Activated CD4-positive, alpha-beta T cell treated with anti-CD3 and anti-CD28 coated beads, Interleukin-2, amount 50 U/mL, for 48 hours (primary cell): Measurements from ENCODE around the gene P3H4.
A peak's percentile ranks its signal among the peaks of the same experiment; 100 is the strongest.
"Not testable (repeated sequence)": the region's sequence is repeated elsewhere in the genome, so short reads cannot be mapped to it uniquely, and the experiment has no call there.

Source experiments
- DNase-seq, 2 experiments: peaks; one replicate each; pipeline ENCODE4 v3.0.0-alpha.2; 2020

P3H4 gene

DNA sequence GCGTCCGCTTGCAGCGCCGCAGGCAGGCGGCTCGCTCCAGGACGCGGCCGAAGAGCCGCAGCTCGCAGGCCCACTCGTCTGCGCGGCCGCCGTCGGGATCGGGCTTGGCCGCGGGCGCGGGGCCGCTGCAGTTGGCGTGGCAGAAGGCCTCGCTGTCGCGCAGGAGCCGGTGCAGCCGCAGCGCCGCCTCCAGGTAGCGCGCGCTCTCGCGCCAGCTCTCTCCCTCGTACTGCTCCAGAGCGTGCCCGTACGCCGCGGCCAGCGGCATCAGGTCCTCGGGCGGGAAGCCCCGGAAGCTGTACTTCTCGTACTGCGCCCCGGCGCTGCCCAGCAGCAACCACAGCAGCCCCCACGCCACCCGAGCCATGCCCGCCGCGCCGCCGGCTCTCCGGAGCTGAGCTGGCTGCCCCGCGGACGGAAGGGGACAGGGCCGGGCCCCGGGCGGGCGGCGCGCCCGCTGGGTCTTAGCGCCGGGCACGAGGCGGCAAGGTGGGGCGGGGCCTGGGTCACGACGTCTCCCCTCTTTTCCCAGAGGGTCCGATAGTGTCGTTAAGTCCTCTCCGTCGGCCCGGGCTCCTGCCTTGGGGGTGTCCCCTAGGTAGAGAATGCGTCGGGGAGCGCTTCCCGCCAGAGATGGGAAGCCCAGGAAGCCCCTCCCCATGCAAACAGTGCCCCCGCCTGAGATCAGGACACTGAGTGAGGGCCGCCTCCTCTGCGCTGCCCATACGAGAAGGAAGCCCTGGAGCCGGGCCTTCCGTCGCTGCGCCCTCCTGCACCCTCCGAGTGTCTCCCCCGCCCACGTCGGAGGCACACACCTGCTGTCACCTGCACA lies at the start of gene P3H4:
Gene P3H4, minus strand, starts transcription at position 401 of the 832 bp plus-strand sequence. Its CDS starts 34 bp downstream, at position 367.
- DNase-seq = peak; percentile 72 to 78

DNA sequence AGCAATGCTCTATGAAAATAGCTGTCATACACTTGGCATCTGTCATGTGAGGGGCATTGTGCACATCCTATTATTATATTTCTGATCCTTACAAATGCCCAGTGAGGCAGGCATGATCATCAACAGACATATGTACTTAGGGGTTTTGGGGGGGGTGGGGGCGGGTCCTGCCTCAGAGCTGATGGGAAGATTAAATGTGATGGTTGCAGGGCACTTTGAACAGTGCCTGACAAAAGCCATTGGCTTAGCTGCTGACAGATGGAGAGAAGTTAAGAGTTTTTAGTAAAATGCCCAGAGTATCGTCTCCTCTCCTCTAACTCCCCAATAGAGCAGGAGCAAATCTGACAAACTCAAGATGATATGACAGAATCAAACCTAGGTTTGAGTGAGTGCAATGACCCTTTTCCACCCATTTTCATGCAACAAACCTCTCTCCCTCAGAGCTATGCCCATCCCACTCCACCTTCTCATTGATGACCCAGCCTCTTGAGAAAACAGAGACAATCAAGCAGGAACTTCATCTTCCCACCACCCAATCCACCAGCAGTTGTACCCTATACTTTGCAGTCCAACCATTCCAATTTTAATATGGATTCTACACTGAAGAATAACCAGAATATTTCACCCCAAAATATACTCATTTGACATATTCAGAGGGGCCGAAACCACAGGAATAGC lies 48.6 kb upstream of the P3H4 start:
- no peak for DNase-seq

DNA sequence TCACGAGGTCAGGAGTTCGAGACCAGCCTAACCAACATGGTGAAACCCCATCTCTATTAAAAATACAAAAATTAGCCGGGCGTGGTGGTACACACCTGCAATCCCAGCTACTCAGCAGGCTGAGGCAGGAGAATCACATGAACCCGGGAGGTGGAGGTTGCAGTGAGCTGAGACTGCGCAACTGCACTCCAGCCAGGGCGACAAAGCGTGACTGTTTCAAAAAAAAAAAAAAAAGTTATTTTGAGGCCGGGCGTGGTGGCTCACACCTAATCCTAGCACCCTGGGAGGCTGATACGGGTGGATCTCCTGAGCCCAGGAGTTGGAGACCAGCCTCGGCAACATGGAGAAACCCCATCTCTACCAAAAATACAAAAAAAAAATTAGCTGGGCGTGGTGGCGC lies 39.6 kb upstream of the P3H4 start:
- not testable (repeated sequence) for DNase-seq

DNA sequence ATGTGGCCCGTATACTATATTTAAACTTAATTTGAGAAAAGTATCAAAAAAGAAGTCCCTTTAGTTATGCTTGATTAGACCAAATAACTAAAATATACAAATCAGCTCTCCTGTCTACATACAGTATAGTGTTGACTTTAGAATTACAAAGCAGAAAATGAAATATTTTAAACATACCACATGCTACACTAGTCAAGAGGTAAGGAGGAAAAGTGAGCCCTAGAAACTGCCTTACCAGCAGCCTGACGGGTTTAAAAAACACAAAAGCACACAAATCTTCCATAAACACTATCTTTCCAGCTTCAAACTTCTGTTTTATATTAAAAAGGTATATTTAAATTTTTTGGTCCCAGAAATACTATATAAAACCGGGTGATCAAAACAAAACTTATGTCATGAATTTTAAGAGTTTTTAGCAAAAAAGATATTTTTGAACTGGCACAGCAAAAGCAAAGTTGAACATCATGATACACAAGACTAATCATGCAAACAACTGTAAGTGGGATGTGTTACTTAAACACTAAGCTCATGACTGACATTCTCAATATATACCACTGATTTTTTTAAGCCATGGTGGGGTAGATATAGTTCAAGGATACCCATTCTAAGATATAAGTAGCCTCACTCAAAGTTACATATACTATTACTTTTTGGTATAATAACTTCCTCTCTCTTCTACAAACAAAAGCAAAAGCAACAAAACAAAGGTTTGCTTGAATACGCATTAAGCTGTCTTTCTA lies 37.7 kb upstream of the P3H4 start:
- no peak for DNase-seq

- no peak for DNase-seq
Measured at GRCh38 chr17:41848788-41849187, 37.0 kb upstream of the P3H4 start.

- no peak for DNase-seq
Measured at GRCh38 chr17:41844971-41845370, 33.2 kb upstream of the P3H4 start.

DNA sequence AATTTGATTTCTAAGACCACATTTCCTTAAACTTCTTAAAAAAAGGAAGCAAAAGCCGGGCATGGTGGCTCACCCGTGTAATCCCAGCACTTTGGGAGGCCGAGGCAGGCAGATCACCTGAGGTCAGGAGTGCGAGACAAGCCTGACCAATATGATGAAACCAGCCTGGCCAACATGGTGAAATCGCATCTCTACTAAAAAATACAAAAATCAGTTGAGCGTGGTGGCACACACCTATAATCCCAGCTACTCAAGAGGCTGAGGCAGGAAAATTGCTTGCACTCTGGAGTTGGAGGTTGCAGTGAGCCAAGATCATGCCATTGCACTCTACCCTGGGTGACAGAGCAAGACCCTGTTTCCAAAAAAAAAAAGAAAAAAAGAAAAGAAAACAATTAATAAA lies 29.0 kb upstream of the P3H4 start:
- DNase-seq = not testable (repeated sequence)

DNA sequence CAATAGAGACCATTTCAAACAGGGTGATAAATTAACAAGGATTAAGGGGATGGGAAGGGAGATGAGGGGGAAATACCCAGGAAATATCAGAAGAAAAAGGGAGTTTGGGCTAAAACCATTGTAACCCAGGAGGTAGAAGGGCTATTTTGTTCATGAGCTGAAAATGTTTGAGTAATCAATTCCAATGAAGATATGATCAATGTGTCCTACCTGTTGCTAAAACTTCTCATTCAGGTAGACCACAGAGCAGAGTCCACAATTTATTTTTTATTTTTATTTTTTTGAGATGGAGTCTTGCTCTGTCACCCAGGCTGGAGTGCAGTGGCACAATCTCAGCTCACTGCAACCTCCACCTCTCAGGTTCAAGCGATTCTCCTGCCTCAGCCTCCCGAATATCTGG lies 27.7 kb upstream of the P3H4 start:
- not testable (repeated sequence) for DNase-seq

DNA sequence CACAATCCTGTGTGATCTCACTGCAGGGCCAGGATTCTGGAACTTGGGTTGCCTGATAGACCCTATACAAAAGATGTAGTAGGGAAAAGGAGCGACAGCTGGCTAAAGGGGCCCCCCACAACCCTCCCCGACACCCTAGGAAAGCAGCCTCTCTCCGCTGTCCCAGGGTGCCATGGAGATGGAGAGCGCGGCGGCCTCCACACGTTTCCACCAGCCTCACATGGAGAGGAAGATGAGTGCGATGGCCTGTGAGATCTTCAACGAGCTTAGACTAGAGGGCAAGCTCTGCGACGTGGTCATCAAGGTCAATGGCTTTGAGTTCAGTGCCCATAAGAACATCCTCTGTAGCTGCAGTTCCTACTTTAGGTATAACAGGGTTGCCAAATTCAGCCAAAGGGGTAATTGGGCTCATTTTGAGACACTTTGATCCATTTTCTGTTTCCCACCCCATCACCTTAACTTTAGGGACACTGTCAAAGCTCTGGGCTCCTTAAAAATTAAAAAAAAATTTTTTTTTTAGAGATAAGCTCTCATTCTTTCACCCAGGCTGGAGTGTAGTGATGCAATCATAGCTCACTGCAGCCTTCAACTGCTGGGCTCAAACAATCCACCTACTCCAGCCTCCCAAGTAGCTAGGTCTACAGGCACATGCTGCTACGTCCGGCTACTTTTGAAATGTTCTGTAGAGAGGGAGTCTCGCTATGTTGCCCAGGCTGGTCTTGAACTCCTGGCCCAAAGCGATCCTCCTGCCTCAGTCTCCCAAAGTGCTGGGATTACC lies 26.2 kb upstream of the P3H4 start, which contains the start of gene KLHL10:
Gene KLHL10, plus strand, starts transcription at position 65 of the 778 bp plus-strand sequence. Its CDS starts 108 bp downstream, at position 173.
- no peak for DNase-seq

DNA sequence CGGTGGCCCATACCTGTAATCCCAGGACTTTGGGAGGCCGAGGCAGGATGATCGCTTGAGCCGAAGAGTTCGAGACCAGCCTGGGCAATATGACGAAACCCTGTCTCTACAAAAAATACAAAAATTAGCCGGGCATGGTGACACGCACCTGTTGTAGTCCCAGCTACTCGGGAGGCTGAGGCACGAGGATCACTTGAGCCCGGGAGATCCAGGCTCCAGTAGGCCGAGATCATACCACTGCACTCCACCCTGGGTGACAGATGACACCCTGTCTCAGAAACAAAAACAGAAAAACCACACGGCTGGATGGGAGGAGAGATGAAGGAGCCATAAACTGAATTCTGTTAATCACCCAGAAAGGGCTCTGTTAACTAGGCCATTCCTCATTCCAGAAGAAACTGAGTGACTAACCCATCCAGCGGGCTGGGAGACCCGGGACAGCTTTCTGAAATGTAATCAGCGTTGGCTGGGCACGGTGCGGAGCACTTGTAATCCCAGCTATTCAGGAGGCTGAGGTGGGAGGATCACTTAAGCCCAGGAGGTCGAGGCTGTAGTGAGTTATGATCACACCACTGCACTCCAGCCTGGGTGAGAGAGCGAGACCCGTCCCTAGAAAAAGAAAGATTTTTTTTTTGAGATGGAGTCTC lies 24.9 kb upstream of the P3H4 start:
- no peak for DNase-seq

GRCh38 chr17:41835800-41836549 lies 24.2 kb upstream of the P3H4 start, which contains the start of gene NT5C3B:
NT5C3B (minus strand) TSS chr17:41836232; CDS start chr17:41836193, 39 bp downstream.
- DNase-seq = peak; percentile 59 to 64

- no peak for DNase-seq
Measured at GRCh38 chr17:41835214-41835799, 23.6 kb upstream of the P3H4 start.

DNA sequence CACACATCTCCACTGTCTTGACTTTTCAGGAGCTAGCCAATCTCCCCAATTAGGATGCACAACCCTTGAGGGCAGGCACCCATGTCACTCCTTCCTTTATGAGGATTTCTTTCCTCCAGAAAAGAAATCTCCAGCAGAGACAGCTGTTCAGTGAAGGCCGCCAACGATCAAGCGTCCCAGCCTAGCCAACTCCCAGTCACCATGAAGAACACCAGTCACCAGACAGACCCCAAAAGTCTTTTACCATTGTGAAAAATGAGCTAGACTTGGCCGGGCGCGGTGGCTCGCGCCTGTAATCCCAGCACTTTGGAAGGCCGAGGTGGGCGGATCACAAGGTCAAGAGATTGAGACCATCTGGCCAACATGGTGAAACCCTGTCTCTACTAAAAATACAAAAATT lies 18.2 kb upstream of the P3H4 start:
- not testable (repeated sequence) for DNase-seq

DNA sequence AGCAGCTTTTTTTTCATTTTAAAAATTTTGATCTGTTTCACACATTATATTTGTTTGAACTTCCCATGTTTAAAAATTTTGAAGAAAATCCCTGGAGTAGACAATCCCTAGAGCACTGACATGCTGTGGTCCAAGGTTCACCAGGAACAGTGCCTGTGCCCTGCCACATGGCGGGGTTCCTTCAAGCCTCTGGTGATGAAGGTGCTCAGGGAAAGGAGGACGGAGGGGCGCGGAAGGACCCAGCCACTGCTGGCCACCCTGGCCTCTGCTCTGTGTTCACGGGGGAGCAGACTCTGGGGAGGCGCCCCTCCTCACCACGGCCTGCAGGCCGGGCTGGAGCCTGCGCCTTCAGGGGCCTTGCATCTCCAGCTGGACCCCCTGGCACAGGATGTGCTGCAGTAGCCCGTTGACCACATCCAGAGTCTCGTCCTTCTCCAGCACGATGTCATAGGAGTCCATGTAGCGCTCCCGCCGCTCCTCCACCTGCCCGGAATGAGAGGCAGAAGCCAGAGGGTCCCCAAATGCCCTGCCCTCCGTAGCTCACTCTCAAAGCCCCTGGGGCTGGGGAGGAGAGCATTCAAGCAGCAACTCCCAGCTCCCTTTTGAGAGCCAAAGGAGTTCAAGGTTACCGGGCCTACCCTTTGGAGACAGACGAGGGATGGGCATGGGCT lies 13.6 kb upstream of the P3H4 start:
- DNase-seq = no peak

DNA sequence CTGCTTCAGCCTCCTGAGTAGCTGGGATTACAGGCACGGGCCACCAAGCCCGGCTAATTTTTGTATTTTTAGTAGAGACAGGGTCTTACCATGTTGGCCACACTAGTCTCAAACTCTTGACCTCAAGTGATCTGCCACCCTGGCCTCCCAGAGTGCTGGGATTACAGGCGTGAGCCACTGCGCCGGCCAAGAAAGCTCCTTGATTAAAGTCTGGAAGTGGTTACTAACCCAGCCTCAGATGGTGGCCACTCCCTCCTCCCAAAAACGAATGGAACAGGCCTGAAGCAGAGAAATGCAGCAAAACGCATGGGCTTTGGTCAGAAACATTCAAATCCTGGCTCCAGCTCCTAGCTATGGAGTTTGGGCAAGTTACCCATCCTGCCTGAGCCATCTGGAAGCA lies 12.3 kb upstream of the P3H4 start:
- DNase-seq = no peak

DNA sequence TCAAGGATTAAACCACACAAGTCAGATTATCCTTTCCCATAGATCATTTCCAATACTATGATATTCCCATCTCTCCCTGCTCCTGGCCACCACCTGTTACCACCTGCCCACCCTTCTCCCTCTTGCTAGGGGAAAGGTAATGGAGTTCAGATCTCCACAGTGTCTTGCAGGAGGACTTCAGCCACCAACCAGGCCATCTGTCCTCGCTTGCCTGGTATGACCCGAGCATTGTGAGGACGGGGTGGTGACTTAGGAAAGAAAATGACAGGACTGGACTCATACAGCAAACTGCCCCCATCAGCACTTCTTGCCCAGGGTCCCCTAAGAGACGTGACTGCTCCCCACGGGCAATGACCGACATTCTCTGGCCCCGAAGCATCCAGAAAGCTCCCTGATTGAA lies 11.8 kb upstream of the P3H4 start:
- no peak for DNase-seq

- DNase-seq = no peak
Measured at GRCh38 chr17:41823141-41823524, 11.4 kb upstream of the P3H4 start.

DNA sequence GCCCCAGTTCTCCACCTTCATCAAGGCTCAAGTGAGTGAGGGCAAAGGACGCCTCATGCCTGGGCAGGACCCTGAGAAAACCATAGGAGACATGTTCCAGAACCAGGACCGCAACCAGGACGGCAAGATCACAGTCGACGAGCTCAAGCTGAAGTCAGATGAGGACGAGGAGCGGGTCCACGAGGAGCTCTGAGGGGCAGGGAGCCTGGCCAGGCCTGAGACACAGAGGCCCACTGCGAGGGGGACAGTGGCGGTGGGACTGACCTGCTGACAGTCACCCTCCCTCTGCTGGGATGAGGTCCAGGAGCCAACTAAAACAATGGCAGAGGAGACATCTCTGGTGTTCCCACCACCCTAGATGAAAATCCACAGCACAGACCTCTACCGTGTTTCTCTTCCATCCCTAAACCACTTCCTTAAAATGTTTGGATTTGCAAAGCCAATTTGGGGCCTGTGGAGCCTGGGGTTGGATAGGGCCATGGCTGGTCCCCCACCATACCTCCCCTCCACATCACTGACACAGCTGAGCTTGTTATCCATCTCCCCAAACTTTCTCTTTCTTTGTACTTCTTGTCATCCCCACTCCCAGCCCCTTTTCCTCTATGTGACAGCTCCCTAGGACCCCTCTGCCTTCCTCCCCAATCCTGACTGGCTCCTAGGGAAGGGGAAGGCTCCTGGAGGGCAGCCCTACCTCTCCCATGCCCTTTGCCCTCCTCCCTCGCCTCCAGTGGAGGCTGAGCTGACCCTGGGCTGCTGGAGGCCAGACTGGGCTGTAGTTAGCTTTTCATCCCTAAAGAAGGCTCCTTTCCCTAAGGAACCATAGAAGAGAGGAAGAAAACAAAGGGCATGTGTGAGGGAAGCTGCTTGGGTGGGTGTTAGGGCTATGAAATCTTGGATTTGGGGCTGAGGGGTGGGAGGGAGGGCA lies 10.7 kb upstream of the P3H4 start:
- no peak for DNase-seq

- no peak for DNase-seq
Measured at GRCh38 chr17:41821776-41822175, 10.0 kb upstream of the P3H4 start.
